Mesothelial cell of epicardium (in vitro differentiated cells): Measurements from ENCODE around the gene CMPK1. TPM values are rescaled to one million over a fixed set of nuclear protein-coding genes. Genes with fewer than 3 reads are reported as not detected.
"Not testable (repeated sequence)": the region's sequence is repeated elsewhere in the genome, so short reads cannot be mapped to it uniquely, and the experiment has no call there.

Experiments
- DNase-seq, 2 experiments: peaks; one replicate each; pipeline ENCODE4 v3.0.0; 2021; ENCODE audit warnings: low spot score in 2 of 2; ENCODE audit not compliant: unreplicated experiment in 2 of 2
- H3K27ac Mint-ChIP-seq: 2 replicates; pipeline ENCODE4 v1.8.0; 2021; ENCODE audit warnings: mixed read lengths
- H3K27me3 Mint-ChIP-seq: 2 replicates; pipeline ENCODE4 v1.8.0; 2021; ENCODE audit warnings: low read depth, mixed read lengths
- H3K36me3 Mint-ChIP-seq: 2 replicates; pipeline ENCODE4 v1.8.0; 2021; ENCODE audit warnings: mixed read lengths
- H3K4me1 Mint-ChIP-seq: 2 replicates; pipeline ENCODE4 v1.8.0; 2021; ENCODE audit warnings: mixed read lengths
- H3K4me3 Mint-ChIP-seq: 2 replicates; pipeline ENCODE4 v1.8.0; 2021; ENCODE audit warnings: mild to moderate bottlenecking, moderate library complexity, mixed read lengths
- H3K9me3 Mint-ChIP-seq: 2 replicates; pipeline ENCODE4 v1.8.0; 2021; ENCODE audit warnings: mixed read lengths
- total RNA-seq: library from RNA; stranded (reverse); gene quantifications from 3 replicates; pipeline ENCODE4 v1.2.1, GENCODE V29; 2021
- TF ChIP-seq, protein P1 (sequence below): fragments of 200-600 bp; sonication (generic); IDR thresholded peaks from one replicate; pipeline ENCODE4 v1.5.0; 2021; ENCODE audit warnings: antibody characterized with exemption; ENCODE audit not compliant: unreplicated experiment

The CMPK1 gene, protein sequence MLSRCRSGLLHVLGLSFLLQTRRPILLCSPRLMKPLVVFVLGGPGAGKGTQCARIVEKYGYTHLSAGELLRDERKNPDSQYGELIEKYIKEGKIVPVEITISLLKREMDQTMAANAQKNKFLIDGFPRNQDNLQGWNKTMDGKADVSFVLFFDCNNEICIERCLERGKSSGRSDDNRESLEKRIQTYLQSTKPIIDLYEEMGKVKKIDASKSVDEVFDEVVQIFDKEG
- total RNA-seq: 36.9 to 41.2 TPM (median 39.2 TPM) in 3 replicates

DNA sequence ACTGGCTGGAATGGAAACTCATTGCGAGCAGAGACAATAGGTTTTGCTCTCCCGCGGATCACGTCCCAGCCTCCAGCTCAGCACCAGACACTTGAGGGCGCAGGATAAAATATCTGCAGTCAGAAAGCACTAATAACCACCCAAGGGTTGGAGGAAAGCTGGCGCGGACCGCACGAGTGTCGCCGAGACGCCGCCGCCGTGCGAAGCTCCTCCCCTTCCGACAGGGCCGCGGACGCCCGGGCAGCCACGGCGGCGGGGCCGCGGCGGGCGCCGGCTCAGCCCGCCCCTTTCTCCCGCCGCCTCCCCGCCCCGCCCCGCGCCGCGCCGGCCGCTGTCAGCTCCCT lies at the start of gene CMPK1:
Gene CMPK1, plus strand, starts transcription at position 213 of the 344 bp plus-strand sequence. CDS start 156 bp downstream, outside the sequence.
- peak within 1 kb of the TSS; percentile 96 for H3K4me3 Mint-ChIP-seq
- H3K4me1 Mint-ChIP-seq: peaks cover 14% of the 10 kb centered on the region
- H3K27me3 Mint-ChIP-seq: no peaks in the 10 kb centered on the region
- H3K27ac Mint-ChIP-seq: peak within 1 kb of the TSS; percentile 96
- DNase-seq: peak; percentile 70 to 83
- TF ChIP-seq, protein P1, sequence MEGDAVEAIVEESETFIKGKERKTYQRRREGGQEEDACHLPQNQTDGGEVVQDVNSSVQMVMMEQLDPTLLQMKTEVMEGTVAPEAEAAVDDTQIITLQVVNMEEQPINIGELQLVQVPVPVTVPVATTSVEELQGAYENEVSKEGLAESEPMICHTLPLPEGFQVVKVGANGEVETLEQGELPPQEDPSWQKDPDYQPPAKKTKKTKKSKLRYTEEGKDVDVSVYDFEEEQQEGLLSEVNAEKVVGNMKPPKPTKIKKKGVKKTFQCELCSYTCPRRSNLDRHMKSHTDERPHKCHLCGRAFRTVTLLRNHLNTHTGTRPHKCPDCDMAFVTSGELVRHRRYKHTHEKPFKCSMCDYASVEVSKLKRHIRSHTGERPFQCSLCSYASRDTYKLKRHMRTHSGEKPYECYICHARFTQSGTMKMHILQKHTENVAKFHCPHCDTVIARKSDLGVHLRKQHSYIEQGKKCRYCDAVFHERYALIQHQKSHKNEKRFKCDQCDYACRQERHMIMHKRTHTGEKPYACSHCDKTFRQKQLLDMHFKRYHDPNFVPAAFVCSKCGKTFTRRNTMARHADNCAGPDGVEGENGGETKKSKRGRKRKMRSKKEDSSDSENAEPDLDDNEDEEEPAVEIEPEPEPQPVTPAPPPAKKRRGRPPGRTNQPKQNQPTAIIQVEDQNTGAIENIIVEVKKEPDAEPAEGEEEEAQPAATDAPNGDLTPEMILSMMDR: no peak
- no peaks in the 10 kb centered on the region for H3K36me3 Mint-ChIP-seq
- no peaks in the 10 kb centered on the region for H3K9me3 Mint-ChIP-seq

DNA sequence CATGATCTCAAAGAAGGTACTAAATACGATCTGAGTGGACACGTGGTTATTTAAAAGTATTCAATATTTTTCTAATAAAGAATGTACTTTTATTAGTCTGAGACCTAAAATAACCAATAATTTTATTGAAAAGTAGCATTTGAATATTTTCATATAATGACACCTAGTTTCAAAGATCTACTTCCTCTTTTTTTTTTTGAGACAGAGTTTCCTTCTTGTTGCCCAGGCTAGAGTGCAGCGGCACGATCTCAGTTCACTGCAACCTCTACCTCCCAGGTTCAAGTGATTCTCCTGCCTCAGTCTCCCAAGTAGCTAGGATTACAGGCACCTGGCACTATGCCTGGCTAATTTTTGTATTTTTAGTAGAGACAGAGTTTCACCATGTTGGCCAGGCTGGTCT lies 45.5 kb upstream of the CMPK1 start:
- H3K4me3 Mint-ChIP-seq, H3K27ac Mint-ChIP-seq, H3K36me3 Mint-ChIP-seq, H3K9me3 Mint-ChIP-seq, DNase-seq, H3K4me1 Mint-ChIP-seq, H3K27me3 Mint-ChIP-seq: not testable (repeated sequence)

DNA sequence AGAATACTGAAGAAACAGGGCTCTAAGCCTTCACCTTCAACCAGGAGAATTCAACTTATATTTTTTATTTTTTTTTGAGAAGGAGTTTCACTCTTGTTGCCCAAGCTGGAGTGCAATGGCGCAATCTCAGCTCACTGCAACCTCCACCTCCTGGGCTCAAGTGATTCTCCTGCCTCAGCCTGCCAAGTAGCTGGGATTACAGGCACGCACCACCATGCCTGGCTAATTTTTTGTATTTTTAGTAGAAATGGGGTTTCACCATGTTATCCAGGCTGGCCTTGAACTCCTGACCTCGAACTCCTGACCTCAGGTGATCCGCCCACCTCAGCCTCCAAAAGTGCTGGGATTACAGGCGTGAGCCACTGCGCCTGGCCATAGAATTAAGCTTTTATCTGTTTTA lies 38.7 kb upstream of the CMPK1 start:
- not testable (repeated sequence) for H3K27me3 Mint-ChIP-seq, H3K27ac Mint-ChIP-seq, H3K9me3 Mint-ChIP-seq, H3K36me3 Mint-ChIP-seq, H3K4me3 Mint-ChIP-seq, H3K4me1 Mint-ChIP-seq, DNase-seq

DNA sequence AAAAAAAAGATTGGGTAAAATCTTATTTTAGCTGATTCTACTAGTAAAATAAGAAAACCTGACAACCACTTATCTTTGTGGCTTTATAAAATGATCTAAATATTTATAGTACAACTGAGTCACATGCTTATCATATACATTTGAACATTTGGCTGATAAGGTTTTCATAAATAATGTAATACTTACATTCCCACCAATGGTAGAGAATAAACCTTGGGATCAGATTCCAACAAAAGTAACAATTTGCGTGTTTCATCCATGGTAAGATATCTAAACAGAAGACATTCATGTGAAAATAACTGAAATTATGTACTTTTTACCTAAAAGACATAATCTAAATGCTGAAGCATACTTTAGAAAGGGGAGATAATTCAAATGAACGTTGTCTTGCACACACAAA lies 38.0 kb upstream of the CMPK1 start:
- Mint-ChIP-seq H3K27me3 (no peaks in the 10 kb centered on the region), H3K27ac (no peak overlapping the region), H3K4me1 (no peaks in the 10 kb centered on the region), H3K36me3 (peaks cover 9% of the 10 kb centered on the region), H3K9me3 (no peaks in the 10 kb centered on the region), H3K4me3 (no peak overlapping the region)
- TF ChIP-seq, protein P1: no peak
- DNase-seq: no peak

DNA sequence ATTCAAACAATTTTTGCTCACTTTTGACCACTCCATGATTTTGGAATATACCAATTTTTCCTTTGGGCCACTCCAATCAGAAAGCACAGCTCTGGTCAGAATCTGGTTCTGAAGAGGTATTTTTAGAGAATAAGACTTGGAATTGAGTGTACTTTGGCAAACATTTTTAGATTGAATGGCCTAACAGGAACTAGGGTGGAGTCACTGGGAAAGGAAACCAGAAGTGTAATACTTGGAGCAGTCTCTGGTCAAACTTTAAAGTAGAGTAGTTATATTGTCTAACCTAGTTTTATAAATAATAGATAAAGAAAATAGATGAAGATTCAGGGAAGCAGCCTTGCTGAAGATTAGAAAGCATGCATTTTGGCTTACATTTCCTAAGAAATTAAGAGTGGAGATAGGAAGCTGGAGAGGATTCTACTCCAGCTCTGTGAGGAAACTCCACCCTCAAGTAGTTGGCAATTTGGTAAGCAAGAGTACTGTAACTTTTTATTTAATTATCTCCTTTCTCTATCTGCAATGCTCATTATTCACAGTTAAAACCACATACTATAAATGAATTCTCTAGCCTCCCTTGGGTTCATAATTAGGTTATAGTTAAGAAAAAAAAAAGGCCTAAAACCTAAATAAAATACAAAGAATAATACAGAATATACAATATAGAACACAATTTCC lies 35.4 kb upstream of the CMPK1 start:
- no peaks in the 10 kb centered on the region for H3K4me1 Mint-ChIP-seq
- DNase-seq: no peak
- H3K9me3 Mint-ChIP-seq: no peaks in the 10 kb centered on the region
- TF ChIP-seq, protein P1: no peak
- H3K36me3 Mint-ChIP-seq: peaks cover 18% of the 10 kb centered on the region
- no peak overlapping the region for H3K27ac Mint-ChIP-seq
- H3K27me3 Mint-ChIP-seq: no peaks in the 10 kb centered on the region
- no peak overlapping the region for H3K4me3 Mint-ChIP-seq

DNA sequence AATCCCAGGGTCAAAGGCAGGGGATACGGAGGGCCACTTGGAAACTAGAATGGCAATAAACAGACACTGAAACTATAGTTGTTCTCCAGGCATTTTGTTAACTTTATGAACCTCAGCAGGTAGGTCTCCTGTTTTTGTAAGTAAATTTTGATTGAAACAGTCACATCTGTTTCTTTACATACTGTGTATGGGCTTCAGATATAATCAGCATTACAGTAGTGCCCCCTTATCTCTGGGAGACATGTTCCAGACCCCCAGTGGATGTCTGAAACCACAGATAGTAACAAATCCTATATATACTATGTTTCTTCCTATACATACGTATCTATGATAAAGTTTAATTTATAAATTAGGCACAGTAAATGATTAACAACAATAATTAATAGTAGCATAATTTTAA lies 31.1 kb upstream of the CMPK1 start:
- H3K9me3 Mint-ChIP-seq: no peaks in the 10 kb centered on the region
- H3K4me3 Mint-ChIP-seq: no peak overlapping the region
- TF ChIP-seq, protein P1: no peak
- no peak overlapping the region for H3K27ac Mint-ChIP-seq
- H3K27me3 Mint-ChIP-seq: no peaks in the 10 kb centered on the region
- H3K36me3 Mint-ChIP-seq: peaks cover 25% of the 10 kb centered on the region
- DNase-seq: no peak
- H3K4me1 Mint-ChIP-seq: no peaks in the 10 kb centered on the region
